Activated B cell treated with CpG ODN at 0.5 μM for 24 hours (primary cell): ENCODE results near the gene INAFM1. TPM values are rescaled to one million over a fixed set of nuclear protein-coding genes. Genes with fewer than 3 reads are reported as not detected.

Source experiments
- ATAC-seq: fragments of 200-7000 bp; cut with Tn5 transposase; one replicate; pipeline ENCODE4 v1.10.0; 2021; ENCODE audit warnings: low read depth, mild to moderate bottlenecking, moderate library complexity
- CTCF ChIA-PET: fragments of 350-600 bp; sonication (Branson Sonifier 250); formaldehyde crosslinking; loops from one replicate; lab custom pipeline; 2021; ENCODE audit warnings: antibody characterized with exemption; lab: Charles Lee
- POLR2A ChIA-PET: fragments of 350-600 bp; sonication (Branson Sonifier 250); formaldehyde crosslinking; loops from one replicate; lab custom pipeline; 2021; ENCODE audit warnings: antibody characterized with exemption; lab: Charles Lee
- DNase-seq: peaks from one replicate; pipeline ENCODE4 v3.0.0; 2022
- H3K27ac Mint-ChIP-seq: one replicate; pipeline ENCODE4 v1.8.0; 2020; ENCODE audit warnings: mixed read lengths
- H3K27me3 Mint-ChIP-seq: one replicate; pipeline ENCODE4 v1.8.0; 2021; ENCODE audit warnings: mixed read lengths
- H3K36me3 Mint-ChIP-seq: one replicate; pipeline ENCODE4 v1.8.0; 2021; ENCODE audit warnings: low read depth, mixed read lengths
- H3K4me1 Mint-ChIP-seq: one replicate; pipeline ENCODE4 v1.8.0; 2021; ENCODE audit warnings: mixed read lengths
- H3K4me3 Mint-ChIP-seq: one replicate; pipeline ENCODE4 v1.8.0; 2020; ENCODE audit warnings: mild to moderate bottlenecking, mixed read lengths
- H3K9me3 Mint-ChIP-seq: one replicate; pipeline ENCODE4 v1.8.0; 2020; ENCODE audit warnings: mixed read lengths
- intact Hi-C: fragments of 100-400 bp; cut with micrococcal nuclease; formaldehyde crosslinking; loops from one replicate; pipeline ENCODE4 v1.15.1; 2024
- total RNA-seq: library from RNA; stranded (reverse); gene quantifications from 2 replicates; pipeline ENCODE4 v1.2.3, GENCODE V29; 2022
- TF ChIP-seq, protein P1 (sequence below): fragments of 200-600 bp; IDR thresholded peaks from one replicate; pipeline ENCODE4 v1.8.0; 2022; ENCODE audit warnings: antibody characterized with exemption, mild to moderate bottlenecking

INAFM1 gene
- total RNA-seq, 1 donor from 2014 or later, result 11.8 TPM

DNA sequence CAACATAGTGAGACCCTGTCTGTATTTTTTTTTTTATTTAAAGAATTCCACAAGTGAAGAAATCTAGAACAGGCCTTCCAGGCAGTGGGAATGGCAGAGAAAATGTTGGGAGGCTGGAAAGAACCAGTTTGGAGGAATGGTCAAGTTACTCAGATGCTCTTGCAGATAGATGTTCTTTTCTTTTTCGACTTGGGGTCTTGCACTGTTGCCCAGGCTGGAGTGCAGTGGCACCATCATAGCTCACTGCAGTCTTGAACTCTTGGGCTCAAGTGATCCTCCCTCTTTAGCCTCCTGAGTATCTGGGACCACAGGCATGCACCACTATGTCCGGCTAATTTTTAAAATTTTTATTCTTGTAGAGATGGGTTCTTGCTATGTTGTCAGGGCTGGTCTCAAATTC is 35.6 kb downstream of the INAFM1 start:
- H3K36me3 Mint-ChIP-seq, result no peaks in the 10 kb centered on the region
- ChIA-PET CTCF (no interaction called here), POLR2A (no interaction called here)
- TF ChIP-seq, protein P1, sequence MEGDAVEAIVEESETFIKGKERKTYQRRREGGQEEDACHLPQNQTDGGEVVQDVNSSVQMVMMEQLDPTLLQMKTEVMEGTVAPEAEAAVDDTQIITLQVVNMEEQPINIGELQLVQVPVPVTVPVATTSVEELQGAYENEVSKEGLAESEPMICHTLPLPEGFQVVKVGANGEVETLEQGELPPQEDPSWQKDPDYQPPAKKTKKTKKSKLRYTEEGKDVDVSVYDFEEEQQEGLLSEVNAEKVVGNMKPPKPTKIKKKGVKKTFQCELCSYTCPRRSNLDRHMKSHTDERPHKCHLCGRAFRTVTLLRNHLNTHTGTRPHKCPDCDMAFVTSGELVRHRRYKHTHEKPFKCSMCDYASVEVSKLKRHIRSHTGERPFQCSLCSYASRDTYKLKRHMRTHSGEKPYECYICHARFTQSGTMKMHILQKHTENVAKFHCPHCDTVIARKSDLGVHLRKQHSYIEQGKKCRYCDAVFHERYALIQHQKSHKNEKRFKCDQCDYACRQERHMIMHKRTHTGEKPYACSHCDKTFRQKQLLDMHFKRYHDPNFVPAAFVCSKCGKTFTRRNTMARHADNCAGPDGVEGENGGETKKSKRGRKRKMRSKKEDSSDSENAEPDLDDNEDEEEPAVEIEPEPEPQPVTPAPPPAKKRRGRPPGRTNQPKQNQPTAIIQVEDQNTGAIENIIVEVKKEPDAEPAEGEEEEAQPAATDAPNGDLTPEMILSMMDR, result no peak
- no peaks in the 10 kb centered on the region for H3K9me3 Mint-ChIP-seq
- H3K27ac Mint-ChIP-seq, result no peak overlapping the region
- ATAC-seq (no peak), DNase-seq (no peak)
- peaks cover 2% of the 10 kb centered on the region for H3K4me1 Mint-ChIP-seq
- intact Hi-C loops, result no loop called here
- H3K27me3 Mint-ChIP-seq, result peaks cover 18% of the 10 kb centered on the region
- H3K4me3 Mint-ChIP-seq, result no peak overlapping the region

DNA sequence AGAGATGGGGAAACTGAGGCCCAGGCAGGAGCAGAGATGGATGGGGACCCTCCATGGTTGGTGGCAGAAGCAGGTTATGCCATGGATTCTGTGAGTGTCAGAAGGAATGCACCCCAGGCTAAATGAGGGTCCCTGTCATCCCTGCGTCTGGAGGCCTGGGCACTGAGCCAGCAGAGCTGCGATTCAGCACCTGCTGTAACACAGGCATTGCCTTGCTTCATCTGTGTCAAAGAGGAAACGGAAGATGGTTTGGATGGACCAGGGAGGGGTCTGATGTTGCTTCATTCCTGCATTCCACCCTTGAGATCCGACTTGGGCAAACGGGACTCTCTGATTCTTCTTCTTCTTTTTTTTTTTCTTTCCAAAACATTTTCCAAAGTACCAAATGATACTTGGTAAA is 36.1 kb downstream of the INAFM1 start:
- intact Hi-C loops, result no loop called here
- ChIA-PET CTCF (no interaction called here), POLR2A (interaction anchor here (0.7 kb wide), 1 partner anchor 37 kb away, joined by 4 read pairs; no protein-coding TSS in a partner anchor)
- ATAC-seq, result no peak
- no peaks in the 10 kb centered on the region for H3K4me1 Mint-ChIP-seq
- no peak for DNase-seq
- H3K36me3 Mint-ChIP-seq, result no peaks in the 10 kb centered on the region
- H3K27me3 Mint-ChIP-seq, result peaks cover 18% of the 10 kb centered on the region
- TF ChIP-seq, protein P1, result no peak
- no peak overlapping the region for H3K27ac Mint-ChIP-seq
- no peak overlapping the region for H3K4me3 Mint-ChIP-seq
- H3K9me3 Mint-ChIP-seq, result no peaks in the 10 kb centered on the region

DNA sequence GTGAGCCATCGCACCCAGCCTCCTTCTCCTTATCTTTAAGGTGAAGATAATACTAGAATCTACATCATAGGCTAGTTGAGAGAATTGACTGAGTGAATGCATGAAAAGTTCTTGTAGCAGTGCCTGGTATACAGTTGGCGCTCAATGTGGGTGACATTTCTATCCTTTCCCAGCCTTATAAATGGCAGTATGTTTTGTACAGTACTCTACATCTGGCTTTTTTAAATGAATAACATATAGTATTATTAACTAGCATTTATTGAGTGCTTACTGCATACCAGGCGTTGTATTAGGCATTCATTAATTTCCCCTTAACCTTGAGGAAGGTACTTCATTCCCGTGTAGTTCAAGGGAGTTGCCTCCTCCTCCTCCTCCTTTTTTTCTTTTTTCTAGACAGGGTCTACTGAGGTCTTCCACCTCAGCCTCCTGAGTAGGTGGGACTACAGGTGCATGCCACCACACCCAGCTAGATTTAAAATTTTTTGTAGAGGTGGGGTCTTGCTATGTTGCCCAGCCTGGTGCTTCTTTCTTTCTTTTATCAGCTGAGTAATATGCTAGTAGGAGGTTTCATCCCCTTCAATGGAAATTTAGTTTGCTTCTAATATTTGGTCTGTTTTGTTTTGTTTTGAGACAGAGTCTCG is 37.8 kb downstream of the INAFM1 start:
- CTCF ChIA-PET, result no interaction called here

DNA sequence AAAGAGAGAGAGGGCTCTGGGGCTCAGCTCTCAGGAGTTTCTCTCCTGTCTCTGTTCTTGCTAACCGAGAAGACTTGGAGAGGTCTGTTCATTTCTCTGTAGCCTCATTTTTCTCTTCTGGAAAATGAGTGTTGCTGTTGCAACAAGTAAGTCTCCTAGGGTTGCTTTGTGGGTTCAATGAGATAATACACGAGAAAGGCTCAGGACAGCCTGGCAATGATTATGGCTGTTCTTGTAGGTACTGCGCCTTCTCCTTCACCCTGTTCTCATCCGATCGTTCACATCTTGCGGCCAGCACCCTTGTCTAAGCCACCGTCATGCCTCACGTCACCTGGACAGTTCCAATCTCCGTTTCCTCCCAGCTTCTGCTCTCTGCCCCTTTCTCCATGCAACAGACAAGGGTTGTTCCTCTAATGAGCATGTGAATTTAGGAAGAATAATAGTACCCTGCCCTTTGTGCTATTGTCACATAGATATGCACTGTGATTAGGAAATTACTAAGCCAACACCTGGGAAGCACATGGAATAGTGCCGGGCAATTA is 39.1 kb downstream of the INAFM1 start:
- intact Hi-C loops, result no loop called here
- no peak overlapping the region for H3K4me3 Mint-ChIP-seq
- TF ChIP-seq, protein P1, result no peak
- no peak overlapping the region for H3K27ac Mint-ChIP-seq
- no peaks in the 10 kb centered on the region for H3K9me3 Mint-ChIP-seq
- ChIA-PET POLR2A (interaction anchor here (0.6 kb wide), 1 partner anchor 9 kb away, joined by 5 read pairs; no protein-coding TSS in a partner anchor), CTCF (no interaction called here)
- H3K4me1 Mint-ChIP-seq, result no peaks in the 10 kb centered on the region
- DNase-seq, result no peak
- no peaks in the 10 kb centered on the region for H3K36me3 Mint-ChIP-seq
- H3K27me3 Mint-ChIP-seq, result peaks cover 18% of the 10 kb centered on the region
- no peak for ATAC-seq

More for the DNA sequence above, 37.8 kb downstream of the INAFM1 start:
- intact Hi-C loops, result no loop called here
- DNase-seq (no peak), ATAC-seq (no peak)
- TF ChIP-seq, protein P1, result no peak
- no peaks in the 10 kb centered on the region for H3K9me3 Mint-ChIP-seq
- no peak overlapping the region for H3K4me3 Mint-ChIP-seq
- H3K27me3 Mint-ChIP-seq, result peaks cover 19% of the 10 kb centered on the region
- H3K4me1 Mint-ChIP-seq, result no peaks in the 10 kb centered on the region
- H3K27ac Mint-ChIP-seq, result no peak overlapping the region
- POLR2A ChIA-PET, result no interaction called here
- no peaks in the 10 kb centered on the region for H3K36me3 Mint-ChIP-seq

DNA sequence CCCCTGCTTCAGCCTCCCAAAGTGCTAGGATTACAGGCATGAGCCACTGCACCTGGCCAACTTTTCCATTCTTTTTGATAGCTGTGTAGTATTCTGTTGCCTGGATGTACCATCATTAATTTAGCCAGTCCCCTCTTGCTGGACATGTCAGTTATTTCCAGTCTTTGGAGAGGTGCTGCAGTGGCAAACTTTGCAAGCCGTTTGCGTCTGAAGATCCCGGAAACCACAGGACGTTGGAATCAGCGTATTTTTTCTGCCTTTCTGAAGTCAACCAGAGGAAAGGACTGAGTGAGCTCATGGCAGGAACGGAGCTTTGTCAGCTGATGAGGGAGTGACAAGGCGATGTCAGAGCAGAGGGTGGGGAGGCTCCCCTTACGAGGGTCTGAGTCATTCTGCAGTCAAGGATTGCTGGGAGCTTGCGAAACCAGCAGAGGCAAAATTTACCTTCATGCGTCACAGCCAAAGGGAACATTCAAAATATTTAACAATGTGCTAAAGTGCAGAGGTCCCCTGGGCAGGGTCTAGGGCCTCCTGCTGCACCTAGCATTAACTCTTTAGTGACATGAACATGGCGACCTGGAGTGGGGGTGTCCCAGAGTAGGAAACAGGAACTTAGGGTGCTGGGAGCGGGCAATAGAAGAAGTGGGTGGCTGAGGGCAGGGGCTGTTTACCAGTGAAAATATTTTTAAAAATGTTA is 40.6 kb downstream of the INAFM1 start:
- Mint-ChIP-seq H3K27me3 (peaks cover 19% of the 10 kb centered on the region), H3K4me1 (no peaks in the 10 kb centered on the region), H3K9me3 (no peaks in the 10 kb centered on the region), H3K36me3 (no peaks in the 10 kb centered on the region), H3K4me3 (no peak overlapping the region), H3K27ac (no peak overlapping the region)
- TF ChIP-seq, protein P1, result no peak
- peak; percentile 34 for ATAC-seq
- intact Hi-C loops, result no loop called here
- ChIA-PET CTCF (interaction anchor here (1.1 kb wide), 1 partner anchor 19 kb away, joined by 3 read pairs; no protein-coding TSS in a partner anchor), POLR2A (interaction anchor here (0.6 kb wide), 1 partner anchor 90 kb away, joined by 3 read pairs; no protein-coding TSS in a partner anchor)
- DNase-seq, result no peak
